ENCODE data around the gene CDC5L. TPM values are rescaled to one million over a fixed set of nuclear protein-coding genes. Genes with fewer than 3 reads are reported as not detected.

Gene CDC5L
- total RNA-seq, 1 experiment from 2014 or later, result 24.6 TPM

DNA sequence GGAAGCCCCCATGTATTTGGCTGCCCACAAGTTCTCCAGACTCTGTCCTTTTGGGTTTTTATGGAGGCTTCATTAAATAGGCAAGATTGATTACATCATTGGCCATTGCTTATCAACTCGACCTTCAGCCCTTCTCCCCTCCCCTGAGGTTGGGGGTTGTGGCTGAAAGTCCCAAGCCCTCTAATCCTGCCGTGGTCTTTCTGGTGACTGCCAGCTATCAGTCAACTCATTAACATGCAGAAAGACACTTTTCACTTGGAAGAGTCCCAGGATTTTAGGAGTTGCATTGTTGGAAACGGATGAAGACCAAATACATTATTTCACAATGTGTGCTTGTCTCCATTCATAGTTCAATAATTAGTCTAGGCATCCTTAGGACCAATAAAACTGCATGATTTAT is 9.5 kb downstream of the CDC5L start:
- H3K27me3 ChIP-seq (ENCODE audit: insufficient read depth, low read length), result no peaks in the 10 kb centered on the region
- DNase-seq (ENCODE audit: low read depth, low spot score) (no peak), ATAC-seq (no peak)
- ChIA-PET POLR2A (no interaction called here), RAD21 (ENCODE audit: low non-redundant PET in 1 of 2, low total read pairs in 2 of 2, uncharacterized antibody in 2 of 2, unreplicated experiment in 2 of 2) (no interaction called here), CTCF (interaction anchor here (1.6 kb wide), 1 partner anchor 60 kb away, joined by 3 read pairs; no protein-coding TSS in a partner anchor)
- no peaks in the 10 kb centered on the region for H4K20me1 ChIP-seq (ENCODE audit: insufficient read depth)
- no peak overlapping the region for H3K4me2 ChIP-seq (ENCODE audit: low read length)
- no peaks in the 10 kb centered on the region for H3K9me2 ChIP-seq (ENCODE audit: insufficient read depth)
- H3K79me2 ChIP-seq (ENCODE audit: insufficient read depth, low read length), result peaks cover 45% of the 10 kb centered on the region; the same call in 1 of the 2 replicates
- H3K9me3 ChIP-seq (ENCODE audit: control insufficient read depth in 1 of 2, insufficient read depth in 1 of 2, low read depth in 1 of 2, low read length in 2 of 2), result no peaks in the 10 kb centered on the region
- no TSS peak for BruUV-seq (replicated peaks)
- H3K4me3 ChIP-seq (replicated peaks in 1 of 2; ENCODE audit: low read depth in 1 of 2, low read length in 2 of 2), result no peak overlapping the region
- TF ChIP-seq SIN3A (IDR thresholded peaks at IDR 0.05; ENCODE audit: low read depth) (no peak), CEBPB (IDR thresholded peaks at IDR 0.05; ENCODE audit: low read depth) (no peak), EZH2phosphoT487 (IDR thresholded peaks at IDR 0.05; ENCODE audit: borderline replicate concordance) (no peak), ZFX (IDR thresholded peaks at IDR 0.05) (no peak), ELF1 (IDR thresholded peaks at IDR 0.05; ENCODE audit: borderline replicate concordance, low read depth) (no peak), FOSL1 (IDR thresholded peaks at IDR 0.05; ENCODE audit: low read depth) (no peak), TCF7L2 (IDR thresholded peaks at IDR 0.05; ENCODE audit: borderline replicate concordance, extremely low read depth, insufficient read depth, insufficient read length) (no peak), RAD21 (IDR thresholded peaks at IDR 0.05; ENCODE audit: low read depth) (no peak), POLR2A (IDR thresholded peaks at IDR 0.05; ENCODE audit: borderline replicate concordance, extremely low read depth, insufficient read depth, insufficient read length) (no peak), YY1 (IDR thresholded peaks at IDR 0.05; ENCODE audit: extremely low read depth, insufficient replicate concordance, low read depth, low read length) (no peak), ZNF274 (IDR thresholded peaks at IDR 0.05; ENCODE audit: low read depth, low read length) (no peak), EZH2 (IDR thresholded peaks at IDR 0.05) (no peak), CBX3 (IDR thresholded peaks at IDR 0.05; ENCODE audit: low read depth) (no peak), JUND (IDR thresholded peaks at IDR 0.05) (no peak)
- TF ChIP-seq, protein P1, sequence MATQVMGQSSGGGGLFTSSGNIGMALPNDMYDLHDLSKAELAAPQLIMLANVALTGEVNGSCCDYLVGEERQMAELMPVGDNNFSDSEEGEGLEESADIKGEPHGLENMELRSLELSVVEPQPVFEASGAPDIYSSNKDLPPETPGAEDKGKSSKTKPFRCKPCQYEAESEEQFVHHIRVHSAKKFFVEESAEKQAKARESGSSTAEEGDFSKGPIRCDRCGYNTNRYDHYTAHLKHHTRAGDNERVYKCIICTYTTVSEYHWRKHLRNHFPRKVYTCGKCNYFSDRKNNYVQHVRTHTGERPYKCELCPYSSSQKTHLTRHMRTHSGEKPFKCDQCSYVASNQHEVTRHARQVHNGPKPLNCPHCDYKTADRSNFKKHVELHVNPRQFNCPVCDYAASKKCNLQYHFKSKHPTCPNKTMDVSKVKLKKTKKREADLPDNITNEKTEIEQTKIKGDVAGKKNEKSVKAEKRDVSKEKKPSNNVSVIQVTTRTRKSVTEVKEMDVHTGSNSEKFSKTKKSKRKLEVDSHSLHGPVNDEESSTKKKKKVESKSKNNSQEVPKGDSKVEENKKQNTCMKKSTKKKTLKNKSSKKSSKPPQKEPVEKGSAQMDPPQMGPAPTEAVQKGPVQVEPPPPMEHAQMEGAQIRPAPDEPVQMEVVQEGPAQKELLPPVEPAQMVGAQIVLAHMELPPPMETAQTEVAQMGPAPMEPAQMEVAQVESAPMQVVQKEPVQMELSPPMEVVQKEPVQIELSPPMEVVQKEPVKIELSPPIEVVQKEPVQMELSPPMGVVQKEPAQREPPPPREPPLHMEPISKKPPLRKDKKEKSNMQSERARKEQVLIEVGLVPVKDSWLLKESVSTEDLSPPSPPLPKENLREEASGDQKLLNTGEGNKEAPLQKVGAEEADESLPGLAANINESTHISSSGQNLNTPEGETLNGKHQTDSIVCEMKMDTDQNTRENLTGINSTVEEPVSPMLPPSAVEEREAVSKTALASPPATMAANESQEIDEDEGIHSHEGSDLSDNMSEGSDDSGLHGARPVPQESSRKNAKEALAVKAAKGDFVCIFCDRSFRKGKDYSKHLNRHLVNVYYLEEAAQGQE (IDR thresholded peaks at IDR 0.05; ENCODE audit: low read depth), result no peak
- TF ChIP-seq, protein P2, sequence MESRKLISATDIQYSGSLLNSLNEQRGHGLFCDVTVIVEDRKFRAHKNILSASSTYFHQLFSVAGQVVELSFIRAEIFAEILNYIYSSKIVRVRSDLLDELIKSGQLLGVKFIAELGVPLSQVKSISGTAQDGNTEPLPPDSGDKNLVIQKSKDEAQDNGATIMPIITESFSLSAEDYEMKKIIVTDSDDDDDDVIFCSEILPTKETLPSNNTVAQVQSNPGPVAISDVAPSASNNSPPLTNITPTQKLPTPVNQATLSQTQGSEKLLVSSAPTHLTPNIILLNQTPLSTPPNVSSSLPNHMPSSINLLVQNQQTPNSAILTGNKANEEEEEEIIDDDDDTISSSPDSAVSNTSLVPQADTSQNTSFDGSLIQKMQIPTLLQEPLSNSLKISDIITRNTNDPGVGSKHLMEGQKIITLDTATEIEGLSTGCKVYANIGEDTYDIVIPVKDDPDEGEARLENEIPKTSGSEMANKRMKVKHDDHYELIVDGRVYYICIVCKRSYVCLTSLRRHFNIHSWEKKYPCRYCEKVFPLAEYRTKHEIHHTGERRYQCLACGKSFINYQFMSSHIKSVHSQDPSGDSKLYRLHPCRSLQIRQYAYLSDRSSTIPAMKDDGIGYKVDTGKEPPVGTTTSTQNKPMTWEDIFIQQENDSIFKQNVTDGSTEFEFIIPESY (IDR thresholded peaks at IDR 0.05; ENCODE audit: extremely low read depth, insufficient replicate concordance, low read length), result no peak
- TF ChIP-seq, protein P3, sequence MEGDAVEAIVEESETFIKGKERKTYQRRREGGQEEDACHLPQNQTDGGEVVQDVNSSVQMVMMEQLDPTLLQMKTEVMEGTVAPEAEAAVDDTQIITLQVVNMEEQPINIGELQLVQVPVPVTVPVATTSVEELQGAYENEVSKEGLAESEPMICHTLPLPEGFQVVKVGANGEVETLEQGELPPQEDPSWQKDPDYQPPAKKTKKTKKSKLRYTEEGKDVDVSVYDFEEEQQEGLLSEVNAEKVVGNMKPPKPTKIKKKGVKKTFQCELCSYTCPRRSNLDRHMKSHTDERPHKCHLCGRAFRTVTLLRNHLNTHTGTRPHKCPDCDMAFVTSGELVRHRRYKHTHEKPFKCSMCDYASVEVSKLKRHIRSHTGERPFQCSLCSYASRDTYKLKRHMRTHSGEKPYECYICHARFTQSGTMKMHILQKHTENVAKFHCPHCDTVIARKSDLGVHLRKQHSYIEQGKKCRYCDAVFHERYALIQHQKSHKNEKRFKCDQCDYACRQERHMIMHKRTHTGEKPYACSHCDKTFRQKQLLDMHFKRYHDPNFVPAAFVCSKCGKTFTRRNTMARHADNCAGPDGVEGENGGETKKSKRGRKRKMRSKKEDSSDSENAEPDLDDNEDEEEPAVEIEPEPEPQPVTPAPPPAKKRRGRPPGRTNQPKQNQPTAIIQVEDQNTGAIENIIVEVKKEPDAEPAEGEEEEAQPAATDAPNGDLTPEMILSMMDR (IDR thresholded peaks at IDR 0.05 in 2 of 3, conservative IDR thresholded peaks at IDR 0.05 in 1 of 3; ENCODE audit: borderline replicate concordance in 1 of 3, insufficient read depth in 1 of 3, low read depth in 2 of 3, low read length in 2 of 3), result no peak
- TF ChIP-seq, protein P4, sequence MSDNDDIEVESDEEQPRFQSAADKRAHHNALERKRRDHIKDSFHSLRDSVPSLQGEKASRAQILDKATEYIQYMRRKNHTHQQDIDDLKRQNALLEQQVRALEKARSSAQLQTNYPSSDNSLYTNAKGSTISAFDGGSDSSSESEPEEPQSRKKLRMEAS (IDR thresholded peaks at IDR 0.05), result no peak
- intact Hi-C loops (cut with micrococcal nuclease), result no loop called here
- H3K27ac ChIP-seq (ENCODE audit: low read depth, low read length), result no peak overlapping the region
- no peak overlapping the region for H3K9ac ChIP-seq (ENCODE audit: low read length)
- H2AFZ ChIP-seq (ENCODE audit: low read depth, low read length, poor library complexity, severe bottlenecking), result no peak overlapping the region
- no peaks in the 10 kb centered on the region for H3K4me1 ChIP-seq (ENCODE audit: control insufficient read depth in 1 of 2, insufficient read depth in 2 of 2, low read length in 2 of 2)
- peaks cover 47 to 59% of the 10 kb centered on the region in 2 experiments for H3K36me3 ChIP-seq (ENCODE audit: control insufficient read depth in 1 of 2, insufficient read depth in 2 of 2, low read length in 2 of 2)
